Endothelial cell of umbilical vein (primary cell): ENCODE data around the gene VRK1. TPM values are rescaled to one million over a fixed set of nuclear protein-coding genes. Genes with fewer than 3 reads are reported as not detected.

Experiments used
- BruUV-seq: library from RNA; stranded (reverse); fragments of 400-500 nt; replicated peaks from 2 replicates; lab custom pipeline; 2021; lab: Mats Ljungman, UMichigan
- CTCF ChIA-PET: fragments of 300-600, 350-600 bp; sonication (Branson Sonifier 250); formaldehyde crosslinking; loops from one replicate; lab custom pipeline; 2021; ENCODE audit warnings: antibody characterized with exemption, inconsistent platforms; lab: Charles Lee
- POLR2A ChIA-PET: fragments of 300-600, 350-600 bp; sonication (Branson Sonifier 250); formaldehyde crosslinking; loops from one replicate; lab custom pipeline; 2021; ENCODE audit warnings: antibody characterized with exemption, inconsistent platforms; lab: Charles Lee
- DNase-seq: peaks from one replicate; pipeline ENCODE4 v3.0.0-alpha.2; 2011; ENCODE audit warnings: low read depth, low spot score
- FAIRE-seq: peaks from 2 replicates; lab custom pipeline; 2011; peaks lifted over from hg19 to GRCh38; lab: Jason Lieb, UNC
- H2AFZ ChIP-seq: 2 replicates; pipeline ENCODE4 v1.6.0; 2012; ENCODE audit warnings: low read depth, low read length, control low read depth, inconsistent platforms
- H3K27ac ChIP-seq: 2 replicates; pipeline ENCODE4 v1.5.1; 2011; ENCODE audit warnings: low read depth, mild to moderate bottlenecking, control low read depth, low read length, moderate library complexity; ENCODE audit not compliant: insufficient read depth
- H3K27me3 ChIP-seq, 2 experiments: 2 replicates each; pipeline versions ENCODE4 v1.6.0 to v1.6.1; 2011; ENCODE audit warnings: low read length in 2 of 2, mixed read lengths in 1 of 2; ENCODE audit not compliant: control insufficient read depth in 2 of 2, insufficient read depth in 2 of 2
- H3K36me3 ChIP-seq, 2 experiments: 2 replicates in 1 of 2; 3 replicates in 1 of 2; pipeline ENCODE4 v1.5.1; 2011; ENCODE audit warnings: low read length in 2 of 2, mild to moderate bottlenecking in 1 of 2, moderate library complexity in 1 of 2; ENCODE audit not compliant: control insufficient read depth in 2 of 2, insufficient read depth in 2 of 2; ENCODE audit errors: extremely low read depth in 1 of 2
- H3K4me1 ChIP-seq: 3 replicates; pipeline ENCODE4 v1.5.1; 2011; ENCODE audit warnings: mild to moderate bottlenecking, low read length; ENCODE audit not compliant: control insufficient read depth, insufficient read depth; ENCODE audit errors: extremely low read depth
- H3K4me2 ChIP-seq: 2 replicates; pipeline ENCODE4 v1.6.1; 2011; ENCODE audit warnings: low read length, control low read depth, mixed read lengths; ENCODE audit not compliant: insufficient read depth
- H3K4me3 ChIP-seq, 3 experiments: fragments of 200-600 bp in 1 of 3; sonication (generic), shearing (Covaris generic) in 1 of 3; replicated peaks in 1 of 3; 2 replicates each; pipeline ENCODE4 v1.5.1; 2011 to 2016; ENCODE audit warnings: control low read depth in 3 of 3, low read length in 3 of 3, mild to moderate bottlenecking in 2 of 3, inconsistent platforms in 1 of 3, low read depth in 1 of 3, moderate library complexity in 1 of 3; ENCODE audit not compliant: insufficient read depth in 1 of 3
- H3K79me2 ChIP-seq: 2 replicates; pipeline ENCODE4 v1.6.0; 2012; ENCODE audit warnings: low read length, inconsistent platforms; ENCODE audit not compliant: control insufficient read depth, insufficient read depth
- H3K9ac ChIP-seq: replicated peaks from 2 replicates; pipeline ENCODE3; 2011; ENCODE audit warnings: low read length, control low read depth; ENCODE audit not compliant: insufficient read depth; ENCODE audit errors: extremely low read depth
- H3K9me1 ChIP-seq: replicated peaks from 3 replicates; pipeline ENCODE4 v1.6.0; 2011; ENCODE audit warnings: mild to moderate bottlenecking, low read length; ENCODE audit not compliant: control insufficient read depth, insufficient read depth; ENCODE audit errors: extremely low read depth
- H3K9me3 ChIP-seq: replicated peaks from 2 replicates; pipeline ENCODE4 v1.5.1; 2012; ENCODE audit warnings: low read length, inconsistent platforms; ENCODE audit not compliant: control insufficient read depth, insufficient read depth
- H4K20me1 ChIP-seq: replicated peaks from 2 replicates; pipeline ENCODE3; 2011; ENCODE audit warnings: mild to moderate bottlenecking, low read length; ENCODE audit not compliant: control insufficient read depth, insufficient read depth; ENCODE audit errors: extremely low read depth
- CTCF ChIP-seq, 2 donors: IDR thresholded peaks; 1 replicate in 1 of 2; 2 replicates in 1 of 2; pipeline ENCODE4 v1.5.1; 2011; ENCODE audit warnings: low read length in 2 of 2, mild to moderate bottlenecking in 2 of 2, moderate library complexity in 2 of 2, control low read depth in 1 of 2, inconsistent platforms in 1 of 2, low read depth in 1 of 2; ENCODE audit not compliant: insufficient read depth in 1 of 2; ENCODE audit errors: extremely low read depth in 1 of 2
- EZH2 ChIP-seq: IDR thresholded peaks from 2 replicates; pipeline ENCODE4 v1.6.1; 2012; ENCODE audit warnings: borderline replicate concordance, low read depth, mild to moderate bottlenecking, moderate library complexity, low read length, inconsistent platforms; ENCODE audit not compliant: severe bottlenecking
- FOS ChIP-seq: IDR thresholded peaks from 2 replicates; pipeline ENCODE4 v1.6.1; 2011; ENCODE audit warnings: mild to moderate bottlenecking, low read length, moderate library complexity, borderline replicate concordance; ENCODE audit not compliant: insufficient read depth
- GATA2 ChIP-seq: IDR thresholded peaks from 2 replicates; pipeline ENCODE4 v1.7.0; 2011; ENCODE audit warnings: low read depth, mild to moderate bottlenecking, moderate library complexity, mixed read lengths, low read length; ENCODE audit not compliant: insufficient read length, insufficient read depth
- JUN ChIP-seq: IDR thresholded peaks from 2 replicates; pipeline ENCODE4 v1.6.1; 2011; ENCODE audit warnings: borderline replicate concordance, low read depth; ENCODE audit not compliant: insufficient read length, insufficient read depth
- MAX ChIP-seq: IDR thresholded peaks from 2 replicates; pipeline ENCODE4 v1.6.1; 2011; ENCODE audit not compliant: insufficient read depth, insufficient read length
- MYC ChIP-seq: IDR thresholded peaks from one replicate; pipeline ENCODE4 v1.6.1; 2011; ENCODE audit warnings: mild to moderate bottlenecking, low read depth, low read length
- POLR2A ChIP-seq: IDR thresholded peaks from 2 replicates; pipeline ENCODE4 v1.6.1; 2012; ENCODE audit warnings: low read depth, mild to moderate bottlenecking, control low read depth, low read length
- POLR2AphosphoS5 ChIP-seq: IDR thresholded peaks from 2 replicates; pipeline ENCODE4 v1.6.1; 2012; ENCODE audit warnings: low read depth, mild to moderate bottlenecking, control low read depth, low read length, moderate library complexity; ENCODE audit not compliant: insufficient read depth
- dilution Hi-C: fragments of 300-500 bp; cut with MboI; formaldehyde crosslinking; loops from one replicate; pipeline ENCODE4 v1.15.0; 2019; ENCODE audit warnings: low sequenced_read_pairs; ENCODE audit not compliant: extremely low pct_ligation_motif_present
- intact Hi-C: fragments of 100-400 bp; cut with micrococcal nuclease; formaldehyde crosslinking; loops from one replicate; pipeline ENCODE4 v1.10.0; 2022
- polyA plus RNA-seq, 4 experiments: library from polyadenylated mRNA; depleted of rRNA in 3 of 4; stranded (reverse) in 3 of 4; unstranded in 1 of 4; fragments of >200 nt; gene quantifications; 2 replicates each; pipeline versions ENCODE4 v1.2.1 to v1.2.3, GENCODE V29; 2011 to 2012; ENCODE audit warnings: missing spikeins in 1 of 4
- total RNA-seq: library from RNA; stranded (reverse); gene quantifications from 2 replicates; pipeline ENCODE4 v1.2.3, GENCODE V29; 2021

The VRK1 gene
- total and polyA plus RNA-seq, 2 donors (not counting 3 experiments of a cell fraction or from before 2014, with no cell fraction given): 7.1 to 31.7 TPM

- no peak overlapping the region for H2AFZ ChIP-seq
- H3K9ac ChIP-seq: no peak overlapping the region
- POLR2A ChIA-PET: no interaction called here
- H3K4me1 ChIP-seq: no peaks in the 10 kb centered on the region
- no peaks in the 10 kb centered on the region for H3K79me2 ChIP-seq
- BruUV-seq: no TSS peak
- FAIRE-seq (no peak), DNase-seq (no peak)
- no peak overlapping the region for H3K4me2 ChIP-seq
- H3K9me3 ChIP-seq: no peaks in the 10 kb centered on the region
- no peaks in the 10 kb centered on the region for H3K36me3 ChIP-seq
- H3K9me1 ChIP-seq: no peaks in the 10 kb centered on the region
- no peaks in the 10 kb centered on the region for H4K20me1 ChIP-seq
- TF ChIP-seq GATA2: no peak
- no peak overlapping the region for H3K27ac ChIP-seq
- H3K27me3 ChIP-seq: no peaks in the 10 kb centered on the region
- CTCF ChIA-PET: no interaction called here
- no peak overlapping the region for H3K4me3 ChIP-seq
- dilution Hi-C loops: no loop called here
- intact Hi-C loops: no loop called here
Measured at GRCh38 chr14:96905825-96906224, 108.6 kb downstream of the VRK1 start.

- TF ChIP-seq FOS (no peak), POLR2A (no peak), POLR2AphosphoS5 (no peak), CTCF (IDR thresholded peaks at IDR 0.05; ENCODE audit: extremely low read depth in 1 of 2, insufficient read depth in 1 of 2, low read depth in 1 of 2, low read length in 2 of 2) (no peak), EZH2 (no peak), JUN (no peak), MAX (no peak), MYC (no peak), GATA2 (no peak)
- no peaks in the 10 kb centered on the region for H3K9me3 ChIP-seq
- no peaks in the 10 kb centered on the region for H3K4me1 ChIP-seq
- BruUV-seq: no TSS peak
- no peaks in the 10 kb centered on the region for H4K20me1 ChIP-seq
- CTCF ChIA-PET: no interaction called here
- H2AFZ ChIP-seq: no peak overlapping the region
- no peak overlapping the region for H3K9ac ChIP-seq
- H3K79me2 ChIP-seq: no peaks in the 10 kb centered on the region
- DNase-seq (no peak), FAIRE-seq (no peak)
- intact Hi-C loops (no loop called here), dilution Hi-C loops (no loop called here)
- H3K9me1 ChIP-seq: no peaks in the 10 kb centered on the region
- no peaks in the 10 kb centered on the region for H3K36me3 ChIP-seq
- H3K4me2 ChIP-seq: no peak overlapping the region
- H3K4me3 ChIP-seq: no peak overlapping the region
- POLR2A ChIA-PET: no interaction called here
- H3K27me3 ChIP-seq: no peaks in the 10 kb centered on the region
- no peak overlapping the region for H3K27ac ChIP-seq
Measured at GRCh38 chr14:96906434-96906833, 109.3 kb downstream of the VRK1 start.
